ELF-1 (cell line): ENCODE data around the gene PABPC1L2A.
"Not testable (repeated sequence)": the region's sequence is repeated elsewhere in the genome, so short reads cannot be mapped to it uniquely, and the experiment has no call there.

ENCODE experiments used
- DNase-seq: peaks from one replicate; pipeline ENCODE4 v3.0.0-alpha.2; 2016; ENCODE audit warnings: low read depth, low spot score

Gene PABPC1L2A

DNA sequence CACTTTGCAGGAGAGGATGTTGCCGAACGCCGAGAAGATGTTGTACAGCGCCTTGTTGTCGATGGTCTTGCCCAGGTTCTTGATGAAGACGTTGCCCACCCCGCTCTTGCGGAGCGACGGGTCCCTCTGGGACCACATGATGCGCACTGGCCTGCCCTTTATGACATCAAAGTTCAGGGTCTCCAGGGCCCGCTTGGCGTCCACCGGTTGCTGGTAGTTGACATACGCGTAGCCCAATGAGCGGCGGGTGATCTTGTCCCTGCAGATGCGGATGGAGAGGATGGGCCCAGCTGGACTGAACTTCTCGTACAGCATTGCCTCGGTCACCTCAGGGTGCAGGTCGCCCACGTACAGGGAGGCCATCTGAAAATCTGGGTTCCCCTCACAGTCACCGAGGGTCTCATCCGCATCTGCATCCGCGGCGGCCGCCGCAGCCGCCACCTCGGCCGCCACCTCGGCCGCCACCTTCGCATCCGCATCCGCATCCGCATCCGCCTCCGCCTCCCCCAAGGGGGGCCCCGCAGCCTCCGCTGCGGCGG, at the start of gene PABPC1L2A:
Gene PABPC1L2A (minus strand): TSS at position 489 of the 539 bp plus-strand sequence. CDS start 126 bp downstream, at position 363.
- DNase-seq: not testable (repeated sequence)

DNA sequence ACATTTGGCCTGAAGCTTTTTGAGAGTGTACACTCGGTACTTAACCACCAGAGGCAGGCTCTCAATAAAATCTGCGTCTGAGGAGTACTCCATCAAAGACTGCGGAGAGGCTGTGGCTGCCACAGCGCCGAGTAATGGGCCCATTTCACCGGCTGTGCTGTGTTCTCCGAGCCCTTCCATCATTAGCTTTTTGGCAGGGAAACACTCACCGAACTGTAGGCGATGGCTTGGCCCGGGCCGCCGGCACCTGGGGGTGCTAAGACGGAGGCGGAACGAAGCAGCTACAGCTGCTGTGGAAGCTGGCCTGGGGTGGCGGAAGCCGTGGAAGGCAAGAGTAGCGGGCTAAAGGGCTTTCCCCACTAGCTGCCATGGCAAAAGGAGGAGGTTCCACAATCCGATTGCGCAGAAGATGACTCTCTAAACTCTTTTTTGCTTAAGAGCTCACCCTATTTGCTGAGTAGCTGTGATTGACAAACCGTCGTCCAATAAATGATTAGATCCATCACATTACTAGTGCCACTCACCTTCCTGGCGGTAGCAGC, 48.5 kb upstream of the PABPC1L2A start:
- peak; percentile 50 for DNase-seq

DNA sequence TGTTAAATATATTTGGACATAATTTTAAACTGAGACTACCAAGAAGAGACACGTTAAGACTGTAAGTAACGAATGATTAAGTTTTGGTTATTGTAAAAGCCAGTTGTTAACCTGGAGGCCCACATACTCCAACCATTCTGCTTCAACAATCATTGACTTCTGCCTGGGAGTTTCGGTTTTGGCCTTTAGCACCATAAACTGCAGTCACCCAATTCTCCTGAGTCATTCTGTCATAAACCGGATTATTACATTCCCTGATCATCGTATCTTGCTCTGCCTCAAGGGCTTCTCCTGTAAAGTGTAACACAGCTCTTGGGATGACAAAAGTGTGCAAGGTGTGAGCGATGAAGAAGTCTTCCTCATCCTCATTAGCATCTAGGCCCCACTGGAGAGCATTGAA, 46.9 kb upstream of the PABPC1L2A start:
- DNase-seq: no peak

DNA sequence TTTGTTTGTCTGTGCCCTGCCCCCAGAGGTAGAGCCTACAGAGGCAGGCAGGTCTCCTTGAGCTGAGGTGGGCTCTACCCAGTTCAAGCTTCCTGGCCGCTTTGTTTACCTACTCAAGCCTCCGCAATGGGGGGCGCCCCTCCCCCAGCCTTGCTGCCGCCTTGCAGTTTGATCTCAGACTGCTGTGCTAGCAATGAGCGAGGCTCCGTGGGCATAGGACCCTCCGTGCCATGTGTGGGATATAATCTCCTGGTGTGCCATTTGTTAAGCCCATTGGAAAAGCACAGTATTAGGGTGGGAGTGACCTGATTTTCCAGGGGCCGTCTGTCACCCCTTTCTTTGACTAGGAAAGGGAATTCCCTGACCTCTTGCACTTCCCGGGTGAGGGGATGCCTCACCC, 20.2 kb upstream of the PABPC1L2A start:
- not testable (repeated sequence) for DNase-seq

DNA sequence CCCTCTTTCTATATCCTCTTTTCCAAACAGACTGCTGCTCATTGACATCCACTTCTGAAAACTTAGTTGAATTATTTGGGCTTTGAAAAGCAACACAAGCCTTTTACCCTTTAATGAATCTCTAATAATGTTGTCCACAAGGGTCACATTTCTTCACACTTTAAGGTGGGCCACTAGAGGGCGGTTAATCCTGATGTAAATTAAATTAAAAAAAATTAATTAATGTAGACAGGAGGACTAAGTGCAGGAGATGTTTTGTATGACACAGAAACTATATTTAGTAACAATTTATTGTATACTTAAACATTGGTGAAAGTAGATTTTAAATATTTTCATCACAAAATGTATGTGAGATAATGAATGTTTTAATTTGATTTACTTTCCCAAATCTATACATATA, 7.5 kb upstream of the PABPC1L2A start:
- DNase-seq: not testable (repeated sequence)

DNA sequence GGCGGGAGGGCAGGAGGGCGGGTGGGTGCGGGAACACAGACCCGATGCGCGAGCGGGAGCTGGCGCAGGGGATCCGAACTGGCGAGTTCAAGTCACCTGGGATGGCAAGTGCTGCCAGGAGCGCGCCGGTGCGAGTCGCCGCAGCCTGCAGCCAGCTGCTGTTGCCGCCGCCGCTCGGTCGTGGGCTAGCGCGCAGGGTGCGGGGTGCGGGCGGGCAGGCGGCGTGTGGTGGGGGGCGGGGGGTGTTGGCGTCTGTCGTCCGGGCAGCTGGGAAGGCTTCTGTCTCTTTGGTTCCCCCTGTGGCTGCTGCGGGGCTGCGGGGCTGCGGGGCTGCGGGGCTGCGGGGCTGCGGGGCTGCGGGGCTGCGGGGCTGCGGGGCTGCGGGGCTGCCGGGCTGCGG, 572 bp upstream of the PABPC1L2A start:
- not testable (repeated sequence) for DNase-seq

DNA sequence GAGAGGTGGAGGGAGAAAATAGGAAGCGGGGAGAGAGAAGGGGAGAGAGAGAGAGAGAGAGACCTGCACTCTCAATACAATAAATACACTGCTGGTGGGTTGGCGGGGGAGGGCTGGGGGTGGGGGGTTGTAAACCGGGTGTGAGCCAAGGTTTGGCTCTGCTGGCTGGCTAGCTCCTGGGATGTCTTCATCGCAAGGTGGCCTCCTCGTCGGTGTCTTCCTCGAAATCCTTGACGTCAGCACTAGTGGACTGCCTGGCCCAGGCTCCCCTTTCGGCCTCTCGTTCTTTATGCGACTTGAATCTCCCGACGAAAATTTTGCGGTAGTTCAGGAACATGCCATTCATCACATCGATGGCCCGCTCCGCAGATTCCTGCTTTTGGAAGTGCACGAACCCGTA, 715 bp downstream of the PABPC1L2A start:
- DNase-seq: not testable (repeated sequence)

DNA sequence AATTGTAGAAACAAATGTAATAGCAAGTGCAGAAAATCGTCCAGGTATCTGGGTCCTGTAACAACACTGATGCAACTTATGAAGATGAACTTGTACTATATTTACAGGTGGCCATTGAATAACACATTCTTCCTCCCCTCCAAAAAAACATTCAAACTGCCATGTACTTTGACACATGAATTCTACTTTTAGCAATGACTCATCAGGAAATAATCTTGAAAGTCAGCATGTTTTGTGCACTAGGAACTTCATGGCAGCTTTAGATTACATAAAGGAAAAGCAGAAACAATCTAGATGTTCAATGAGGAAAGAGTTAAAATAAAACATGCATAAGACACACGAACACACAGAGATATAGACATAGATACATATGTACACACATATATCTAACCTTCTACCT, 2.5 kb downstream of the PABPC1L2A start:
- DNase-seq: no peak

DNA sequence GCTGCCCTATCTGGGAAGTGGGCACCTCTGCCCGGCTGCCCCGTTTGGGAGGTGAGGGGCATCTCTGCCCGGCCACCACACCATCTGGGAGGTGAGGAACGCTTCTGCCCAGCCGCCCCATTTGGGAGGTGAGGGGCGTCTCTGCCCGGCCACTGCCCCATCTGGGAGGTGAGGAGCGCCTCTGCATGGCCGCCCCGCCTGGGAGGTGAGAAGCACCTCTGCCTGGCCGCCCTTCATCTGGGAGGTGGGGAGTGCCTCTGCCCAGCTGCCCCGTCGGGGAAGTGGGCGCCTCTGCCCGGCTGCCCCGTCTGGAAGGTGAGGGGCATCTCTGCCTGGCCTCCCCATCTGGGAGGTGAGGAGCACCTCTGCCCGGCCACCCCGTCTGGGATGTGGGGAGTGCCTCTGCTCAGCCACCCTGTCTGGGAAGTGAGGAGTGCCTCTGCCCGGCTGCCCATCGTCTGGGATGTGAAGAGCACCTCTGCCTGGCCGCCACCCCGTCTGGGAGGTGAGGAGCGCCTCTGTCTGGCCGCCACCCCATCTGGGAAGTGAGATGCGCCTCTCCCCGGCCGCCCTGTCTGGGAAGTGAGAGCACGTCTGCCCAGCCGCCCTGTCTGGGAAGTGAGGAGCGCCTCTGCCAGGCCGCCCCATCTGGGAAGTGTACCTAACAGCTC, 9.8 kb downstream of the PABPC1L2A start:
- DNase-seq: no peak

DNA sequence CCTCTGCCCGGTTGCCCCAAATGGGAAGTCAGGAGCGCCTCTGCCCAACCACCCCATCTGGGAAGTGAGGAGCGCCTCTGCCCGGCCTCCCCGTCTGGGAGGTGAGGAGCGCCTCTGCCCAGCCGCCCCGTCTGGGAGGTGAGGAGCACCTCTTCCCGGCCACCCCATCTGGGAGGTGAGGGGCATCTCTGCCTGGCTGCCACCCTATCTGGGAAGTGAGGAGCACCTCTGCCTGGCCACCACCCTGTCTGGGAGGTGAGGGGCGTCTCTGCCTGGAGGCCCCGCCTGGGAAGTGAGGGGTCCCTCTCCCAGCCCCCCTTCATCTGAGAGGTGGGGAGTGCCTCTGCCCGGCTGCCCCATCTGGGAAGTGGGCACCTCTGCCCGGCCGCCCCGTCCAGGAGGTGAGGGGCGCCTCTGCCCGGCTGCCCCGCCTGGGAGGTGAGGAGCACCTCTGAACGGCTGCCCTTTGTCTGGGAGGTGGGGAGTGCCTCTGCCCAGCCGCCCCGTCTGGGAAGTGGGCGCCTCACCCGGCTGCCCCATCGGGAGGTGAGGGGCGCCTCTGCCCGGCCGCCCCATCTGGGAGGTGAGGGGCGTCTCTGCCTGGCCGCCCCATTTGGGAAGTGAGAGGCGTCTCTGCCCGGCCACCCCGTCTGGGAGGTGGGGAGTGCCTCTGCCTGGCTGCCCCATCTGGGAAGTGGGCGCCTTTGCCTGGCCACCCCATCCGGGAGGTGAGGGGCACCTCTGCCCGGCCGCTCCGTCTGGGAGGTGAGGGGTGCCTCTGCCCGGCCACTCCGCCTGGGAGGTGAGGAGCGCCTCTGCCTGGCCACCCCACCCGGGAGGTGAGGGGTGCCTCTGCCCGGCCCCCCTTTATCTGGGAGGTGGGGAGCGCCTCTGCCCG, 10.6 kb downstream of the PABPC1L2A start:
- no peak for DNase-seq

DNA sequence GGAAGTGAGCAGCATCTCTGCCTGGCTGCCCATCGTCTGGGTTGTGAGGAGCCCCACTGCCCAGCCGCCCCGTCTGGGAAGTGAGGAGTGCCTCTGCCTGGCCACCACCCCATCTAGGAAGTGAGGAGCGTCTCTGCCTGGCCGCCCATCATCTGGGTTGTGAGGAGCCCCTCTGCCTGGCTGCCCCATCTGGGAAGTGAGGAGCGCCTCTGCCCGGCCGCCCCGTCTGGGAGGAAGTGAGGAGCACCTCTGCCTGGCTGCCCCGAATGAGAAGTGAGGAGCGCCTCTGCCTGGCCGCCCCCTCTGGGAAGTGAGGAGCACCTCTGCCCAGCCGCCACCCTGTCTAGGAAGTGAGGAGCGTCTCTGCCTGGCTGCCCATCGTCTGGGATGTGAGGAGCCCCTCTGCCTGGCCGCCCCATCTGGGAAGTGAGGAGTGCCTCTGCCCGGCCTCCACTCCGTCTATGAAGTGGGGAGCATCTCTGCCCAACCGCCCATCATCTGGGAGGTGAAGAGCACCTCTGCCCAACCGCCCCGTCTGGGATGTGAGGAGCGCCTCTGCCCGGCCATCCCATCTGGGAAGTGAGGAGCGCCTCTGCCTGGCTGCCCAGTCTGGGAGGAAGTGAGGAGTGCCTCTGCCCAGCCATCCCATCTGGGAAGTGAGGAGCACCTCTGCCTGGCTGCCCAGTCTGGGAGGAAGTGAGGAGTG, 11.4 kb downstream of the PABPC1L2A start:
- not testable (repeated sequence) for DNase-seq

DNA sequence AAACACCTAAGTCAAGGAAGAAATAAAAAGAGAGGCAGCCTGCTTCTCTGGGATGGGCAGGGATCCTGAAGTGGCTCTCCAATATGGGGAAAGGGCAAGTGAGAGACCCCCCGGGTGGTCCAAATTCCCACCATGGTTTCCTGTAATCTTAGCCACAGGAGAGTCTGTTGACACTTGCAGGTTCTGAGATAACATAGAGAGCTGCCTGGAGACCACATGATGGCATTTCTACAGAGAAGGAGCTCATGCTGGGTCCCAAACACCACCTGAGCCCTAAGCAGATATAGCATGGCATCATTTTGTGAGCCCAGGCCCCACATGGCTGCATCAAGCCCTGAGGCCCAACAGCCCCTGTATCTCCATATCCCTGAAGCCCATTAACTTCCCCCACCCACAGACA, 50.4 kb downstream of the PABPC1L2A start:
- no peak for DNase-seq
